ENCODE results near the gene BLOC1S5. TPM values are rescaled to one million over a fixed set of nuclear protein-coding genes. Genes with fewer than 3 reads are reported as not detected.

BLOC1S5 gene
- total and polyA plus RNA-seq, 2 of the 13 experiments (the other 11 are each of a cell fraction or from before 2014, with no cell fraction given), result 10.5 to 41.5 TPM

DNA sequence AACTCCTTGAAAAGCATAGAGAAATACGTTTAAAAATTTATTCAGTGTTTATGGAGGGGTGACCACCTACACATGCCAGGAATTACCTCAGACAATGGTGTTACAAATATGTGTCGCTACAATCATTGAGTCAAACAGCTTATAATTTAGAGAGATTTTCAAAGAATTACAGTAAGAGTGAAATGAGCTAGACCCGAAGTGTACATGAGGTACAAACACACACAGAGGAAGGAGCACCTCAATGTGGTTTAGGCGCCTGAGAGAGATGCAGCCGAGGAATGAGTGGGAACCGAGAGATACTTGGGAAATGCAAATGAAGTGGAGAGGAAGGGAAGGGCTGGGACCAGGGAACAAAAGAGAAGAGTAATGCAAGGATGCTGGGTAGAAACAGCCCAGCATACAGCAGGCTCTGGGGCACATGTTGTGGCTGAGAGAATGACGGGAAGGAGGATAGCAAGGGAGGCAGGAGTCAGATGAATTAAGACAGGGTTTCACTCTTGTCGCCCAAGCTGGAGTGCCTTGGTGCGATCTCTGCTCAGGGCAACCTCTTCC lies 22.6 kb upstream of the BLOC1S5 start (continued):
- TF ChIP-seq, protein P1, sequence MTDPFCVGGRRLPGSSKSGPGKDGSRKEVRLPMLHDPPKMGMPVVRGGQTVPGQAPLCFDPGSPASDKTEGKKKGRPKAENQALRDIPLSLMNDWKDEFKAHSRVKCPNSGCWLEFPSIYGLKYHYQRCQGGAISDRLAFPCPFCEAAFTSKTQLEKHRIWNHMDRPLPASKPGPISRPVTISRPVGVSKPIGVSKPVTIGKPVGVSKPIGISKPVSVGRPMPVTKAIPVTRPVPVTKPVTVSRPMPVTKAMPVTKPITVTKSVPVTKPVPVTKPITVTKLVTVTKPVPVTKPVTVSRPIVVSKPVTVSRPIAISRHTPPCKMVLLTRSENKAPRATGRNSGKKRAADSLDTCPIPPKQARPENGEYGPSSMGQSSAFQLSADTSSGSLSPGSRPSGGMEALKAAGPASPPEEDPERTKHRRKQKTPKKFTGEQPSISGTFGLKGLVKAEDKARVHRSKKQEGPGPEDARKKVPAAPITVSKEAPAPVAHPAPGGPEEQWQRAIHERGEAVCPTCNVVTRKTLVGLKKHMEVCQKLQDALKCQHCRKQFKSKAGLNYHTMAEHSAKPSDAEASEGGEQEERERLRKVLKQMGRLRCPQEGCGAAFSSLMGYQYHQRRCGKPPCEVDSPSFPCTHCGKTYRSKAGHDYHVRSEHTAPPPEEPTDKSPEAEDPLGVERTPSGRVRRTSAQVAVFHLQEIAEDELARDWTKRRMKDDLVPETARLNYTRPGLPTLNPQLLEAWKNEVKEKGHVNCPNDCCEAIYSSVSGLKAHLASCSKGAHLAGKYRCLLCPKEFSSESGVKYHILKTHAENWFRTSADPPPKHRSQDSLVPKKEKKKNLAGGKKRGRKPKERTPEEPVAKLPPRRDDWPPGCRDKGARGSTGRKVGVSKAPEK (CRISPR knock-in tag; IDR thresholded peaks at IDR 0.05; ENCODE audit: borderline replicate concordance), result no peak

DNA sequence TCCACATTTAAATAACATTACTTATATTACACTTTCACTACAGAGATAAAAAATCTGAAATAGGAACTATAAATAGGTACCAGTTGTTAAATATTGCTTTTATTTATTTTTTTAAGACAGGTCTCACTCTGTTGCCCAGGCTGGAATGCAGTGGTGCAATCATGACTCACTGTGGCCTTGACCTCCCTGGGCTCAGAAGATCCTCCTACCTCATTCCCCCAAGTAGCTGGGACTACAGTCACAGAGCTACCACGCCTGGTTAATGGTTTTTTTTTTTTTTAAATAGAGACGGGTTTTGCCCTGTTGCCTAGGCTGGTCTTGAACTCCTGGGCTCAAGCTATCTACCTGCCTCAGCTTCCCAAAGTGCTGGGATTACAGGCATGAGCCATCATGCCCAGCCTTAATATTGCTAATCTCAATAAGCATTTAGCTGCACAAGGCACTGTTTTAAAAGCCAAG lies 20.9 kb upstream of the BLOC1S5 start:
- no TSS peak for BruUV-seq (replicated peaks)
- peak; percentile 96 for ATAC-seq
- 3% methylated on average over 2 of the region's 2 CpGs for WGBS (ENCODE audit: low lambda C conversion rate)
- CTCF ChIA-PET (ENCODE audit: low intra/inter-chr PET ratio, low total read pairs), result interaction anchor here (1.7 kb wide), 1 partner anchor 21 kb away, joined by 5 read pairs; the partner anchor contains the start of gene BLOC1S5
- H3K36me3 ChIP-seq (replicated peaks in 1 of 2; ENCODE audit: control insufficient read depth in 1 of 2, insufficient read depth in 2 of 2, low read length in 2 of 2), result peaks cover 20 to 35% of the 10 kb centered on the region in 2 experiments
- peak overlapping the region in 1 of 3 experiments; percentile 4; a peak in 1 of 6 replicates for H3K4me3 ChIP-seq (replicated peaks in 1 of 3; ENCODE audit: insufficient read depth in 1 of 3, low read depth in 2 of 3, low read length in 3 of 3)
- H3K9ac ChIP-seq (ENCODE audit: insufficient read depth, low read depth, low read length), result peak overlapping the region; percentile 54
- intact Hi-C loops (cut with micrococcal nuclease; ENCODE audit: unreplicated experiment) (loop anchor here (1.0 to 2.0 kb wide), 2 partner anchors 18 to 21 kb away; partner anchors contain the start of genes BLOC1S5 and EEF1E1), in situ Hi-C loops (cut with HindIII; ENCODE audit: extremely low pct_ligation_motif_present, low pct_unique_long_range_greater_than_20kb) (no loop called here)
- no peaks in the 10 kb centered on the region for H4K20me1 ChIP-seq (ENCODE audit: insufficient read depth, low read length)
- no peaks in the 10 kb centered on the region for H3K9me3 ChIP-seq (ENCODE audit: low read length)
- H3K4me2 ChIP-seq (ENCODE audit: low read depth, low read length), result peak overlapping the region; percentile 52
- peaks cover 28% of the 10 kb centered on the region for H3K79me2 ChIP-seq (ENCODE audit: insufficient read depth, low read length)
- no peak overlapping the region for H2AFZ ChIP-seq (ENCODE audit: low read length)
- DNase-seq (ENCODE audit: low spot score), result peak; percentile 97
- peak; percentile 99 for FAIRE-seq
- H3K27ac ChIP-seq (ENCODE audit: extremely low read length, insufficient read depth, low read length), result peak overlapping the region; percentile 85
- peaks cover 64% of the 10 kb centered on the region for H3K4me1 ChIP-seq (ENCODE audit: insufficient read depth, low read length)
- no peaks in the 10 kb centered on the region for H3K27me3 ChIP-seq (ENCODE audit: control insufficient read depth in 1 of 2, insufficient read depth in 2 of 2, low read length in 2 of 2)
- POLR2A ChIA-PET, result interaction anchor here (0.9 to 3.3 kb wide), 4 partner anchors 9 to 111 kb away, joined by 4 to 72 read pairs (median 22); partner anchors contain the start of genes BLOC1S5 and EEF1E1
- TF ChIP-seq ZNF282 (IDR thresholded peaks at IDR 0.05; ENCODE audit: partially characterized antibody), result no peak
- peak; percentile 65 for TF ChIP-seq THAP11 (CRISPR knock-in tag; IDR thresholded peaks at IDR 0.05)
- TF ChIP-seq IKZF5 (CRISPR knock-in tag; IDR thresholded peaks at IDR 0.05), result peak; percentile 96
- TF ChIP-seq ZNF207 (IDR thresholded peaks at IDR 0.05; ENCODE audit: borderline replicate concordance), result no peak
- no peak; the same call in 1 of the 2 replicates for TF ChIP-seq HDAC1 (CRISPR knock-in tag; IDR thresholded peaks at IDR 0.05)
- TF ChIP-seq TEAD3 (CRISPR knock-in tag; optimal IDR thresholded peaks at IDR 0.05; ENCODE audit: borderline replicate concordance), result peak; percentile 100
- TF ChIP-seq PAWR (CRISPR knock-in tag; IDR thresholded peaks at IDR 0.05; ENCODE audit: borderline replicate concordance), result no peak
- no peak for TF ChIP-seq ZNF7 (CRISPR knock-in tag; IDR thresholded peaks at IDR 0.05)
- peak; percentile 94 for TF ChIP-seq IRF2 (CRISPR knock-in tag; IDR thresholded peaks at IDR 0.05)
- 0 out of 2 replicates have a peak, but pooled peaks have one; percentile 43 for TF ChIP-seq ZNF3 (CRISPR knock-in tag; IDR thresholded peaks at IDR 0.05)
- TF ChIP-seq ATF7 (IDR thresholded peaks at IDR 0.05), result peak; percentile 80
- TF ChIP-seq ATF7 (CRISPR knock-in tag; IDR thresholded peaks at IDR 0.05), result peak; percentile 85
- no peak for TF ChIP-seq TBP (CRISPR knock-in tag; IDR thresholded peaks at IDR 0.05)
- no peak for TF ChIP-seq MXD3 (CRISPR knock-in tag; IDR thresholded peaks at IDR 0.05)
- no peak; a peak in 1 of 4 replicates for TF ChIP-seq HMGXB4 (CRISPR knock-in tag; IDR thresholded peaks at IDR 0.05; ENCODE audit: borderline replicate concordance in 1 of 2, low read depth in 1 of 2)
- peak; percentile 58; the same call in 1 of the 2 replicates for TF ChIP-seq YEATS4 (CRISPR knock-in tag; IDR thresholded peaks at IDR 0.05; ENCODE audit: borderline replicate concordance)
